Measurements from ENCODE around the gene PGRMC2.
A peak's percentile ranks its signal among the peaks of the same experiment; 100 is the strongest.

Gene PGRMC2

GRCh38 chr4:128287141-128287870 lies at the start of gene PGRMC2:
Gene PGRMC2 (minus strand): TSS chr4:128287813. CDS start chr4:128287790, 23 bp downstream.
- peak; percentile 61 for DNase-seq (ENCODE audit: low read depth)
- Histone ChIP-seq H3K4me1 (ENCODE audit: control insufficient read depth, insufficient read depth, low read length) (peaks cover 21% of the 10 kb centered on the region), H3K9ac (ENCODE audit: low read length) (peak within 1 kb of the TSS; percentile 95), H3K27me3 (replicated peaks; ENCODE audit: control insufficient read depth, insufficient read depth, low read length) (no peaks in the 10 kb centered on the region), H3K4me3 (ENCODE audit: low read length) (peak within 1 kb of the TSS; percentile 89), H3K9me3 (ENCODE audit: control insufficient read depth, low read length) (no peaks in the 10 kb centered on the region), H3K36me3 (ENCODE audit: control insufficient read depth, insufficient read depth, low read length, severe bottlenecking) (no peaks in the 10 kb centered on the region)

- H3K36me3 ChIP-seq (ENCODE audit: control insufficient read depth, insufficient read depth, low read length, severe bottlenecking): no peaks in the 10 kb centered on the region
- no peak for DNase-seq (ENCODE audit: low read depth)
- H3K9ac ChIP-seq (ENCODE audit: low read length): no peak overlapping the region
- no peaks in the 10 kb centered on the region for H3K9me3 ChIP-seq (ENCODE audit: control insufficient read depth, low read length)
- H3K4me1 ChIP-seq (ENCODE audit: control insufficient read depth, insufficient read depth, low read length): peaks cover 28% of the 10 kb centered on the region
- no peaks in the 10 kb centered on the region for H3K27me3 ChIP-seq (replicated peaks; ENCODE audit: control insufficient read depth, insufficient read depth, low read length)
- no peak overlapping the region for H3K4me3 ChIP-seq (ENCODE audit: low read length)
Measured at GRCh38 chr4:128335541-128335940, 47.9 kb upstream of the PGRMC2 start.

- Histone ChIP-seq H3K36me3 (ENCODE audit: control insufficient read depth, insufficient read depth, low read length, severe bottlenecking) (no peaks in the 10 kb centered on the region), H3K9ac (ENCODE audit: low read length) (no peak overlapping the region), H3K4me1 (ENCODE audit: control insufficient read depth, insufficient read depth, low read length) (peaks cover 21% of the 10 kb centered on the region), H3K9me3 (ENCODE audit: control insufficient read depth, low read length) (no peaks in the 10 kb centered on the region), H3K27me3 (replicated peaks; ENCODE audit: control insufficient read depth, insufficient read depth, low read length) (no peaks in the 10 kb centered on the region), H3K4me3 (ENCODE audit: low read length) (no peak overlapping the region)
- no peak for DNase-seq (ENCODE audit: low read depth)
Measured at GRCh38 chr4:128334256-128334655, 46.6 kb upstream of the PGRMC2 start.

- H3K9me3 ChIP-seq (ENCODE audit: control insufficient read depth, low read length): no peaks in the 10 kb centered on the region
- H3K4me3 ChIP-seq (ENCODE audit: low read length): no peak overlapping the region
- H3K36me3 ChIP-seq (ENCODE audit: control insufficient read depth, insufficient read depth, low read length, severe bottlenecking): no peaks in the 10 kb centered on the region
- peaks cover 15% of the 10 kb centered on the region for H3K4me1 ChIP-seq (ENCODE audit: control insufficient read depth, insufficient read depth, low read length)
- no peaks in the 10 kb centered on the region for H3K27me3 ChIP-seq (replicated peaks; ENCODE audit: control insufficient read depth, insufficient read depth, low read length)
- H3K9ac ChIP-seq (ENCODE audit: low read length): no peak overlapping the region
- no peak for DNase-seq (ENCODE audit: low read depth)
Measured at GRCh38 chr4:128333309-128334018, 45.9 kb upstream of the PGRMC2 start.

GRCh38 chr4:128332081-128332480 lies 44.5 kb upstream of the PGRMC2 start:
- Histone ChIP-seq H3K9ac (ENCODE audit: low read length) (no peak overlapping the region), H3K27me3 (replicated peaks; ENCODE audit: control insufficient read depth, insufficient read depth, low read length) (no peaks in the 10 kb centered on the region), H3K4me3 (ENCODE audit: low read length) (no peak overlapping the region), H3K9me3 (ENCODE audit: control insufficient read depth, low read length) (no peaks in the 10 kb centered on the region), H3K36me3 (ENCODE audit: control insufficient read depth, insufficient read depth, low read length, severe bottlenecking) (no peaks in the 10 kb centered on the region), H3K4me1 (ENCODE audit: control insufficient read depth, insufficient read depth, low read length) (peaks cover 7% of the 10 kb centered on the region)
- no peak for DNase-seq (ENCODE audit: low read depth)

- H3K36me3 ChIP-seq (ENCODE audit: control insufficient read depth, insufficient read depth, low read length, severe bottlenecking): no peaks in the 10 kb centered on the region
- H3K27me3 ChIP-seq (replicated peaks; ENCODE audit: control insufficient read depth, insufficient read depth, low read length): no peaks in the 10 kb centered on the region
- H3K4me1 ChIP-seq (ENCODE audit: control insufficient read depth, insufficient read depth, low read length): peaks cover 7% of the 10 kb centered on the region
- no peaks in the 10 kb centered on the region for H3K9me3 ChIP-seq (ENCODE audit: control insufficient read depth, low read length)
- no peak overlapping the region for H3K4me3 ChIP-seq (ENCODE audit: low read length)
- no peak for DNase-seq (ENCODE audit: low read depth)
- no peak overlapping the region for H3K9ac ChIP-seq (ENCODE audit: low read length)
Measured at GRCh38 chr4:128329638-128330037, 42.0 kb upstream of the PGRMC2 start.

- Histone ChIP-seq H3K36me3 (ENCODE audit: control insufficient read depth, insufficient read depth, low read length, severe bottlenecking) (no peaks in the 10 kb centered on the region), H3K9ac (ENCODE audit: low read length) (no peak overlapping the region), H3K27me3 (replicated peaks; ENCODE audit: control insufficient read depth, insufficient read depth, low read length) (no peaks in the 10 kb centered on the region), H3K4me1 (ENCODE audit: control insufficient read depth, insufficient read depth, low read length) (peaks cover 13% of the 10 kb centered on the region), H3K4me3 (ENCODE audit: low read length) (no peak overlapping the region), H3K9me3 (ENCODE audit: control insufficient read depth, low read length) (no peaks in the 10 kb centered on the region)
- DNase-seq (ENCODE audit: low read depth): no peak
Measured at GRCh38 chr4:128328106-128328505, 40.5 kb upstream of the PGRMC2 start.

- DNase-seq (ENCODE audit: low read depth): no peak
- peak overlapping the region; percentile 18 for H3K9ac ChIP-seq (ENCODE audit: low read length)
- H3K4me1 ChIP-seq (ENCODE audit: control insufficient read depth, insufficient read depth, low read length): peaks cover 18% of the 10 kb centered on the region
- H3K9me3 ChIP-seq (ENCODE audit: control insufficient read depth, low read length): no peaks in the 10 kb centered on the region
- H3K36me3 ChIP-seq (ENCODE audit: control insufficient read depth, insufficient read depth, low read length, severe bottlenecking): no peaks in the 10 kb centered on the region
- no peak overlapping the region for H3K4me3 ChIP-seq (ENCODE audit: low read length)
- no peaks in the 10 kb centered on the region for H3K27me3 ChIP-seq (replicated peaks; ENCODE audit: control insufficient read depth, insufficient read depth, low read length)
Measured at GRCh38 chr4:128323401-128323800, 35.8 kb upstream of the PGRMC2 start.

- H3K36me3 ChIP-seq (ENCODE audit: control insufficient read depth, insufficient read depth, low read length, severe bottlenecking): no peaks in the 10 kb centered on the region
- H3K27me3 ChIP-seq (replicated peaks; ENCODE audit: control insufficient read depth, insufficient read depth, low read length): no peaks in the 10 kb centered on the region
- no peaks in the 10 kb centered on the region for H3K9me3 ChIP-seq (ENCODE audit: control insufficient read depth, low read length)
- no peak overlapping the region for H3K4me3 ChIP-seq (ENCODE audit: low read length)
- DNase-seq (ENCODE audit: low read depth): peak; percentile 42
- peak overlapping the region; percentile 18 for H3K9ac ChIP-seq (ENCODE audit: low read length)
- peaks cover 18% of the 10 kb centered on the region for H3K4me1 ChIP-seq (ENCODE audit: control insufficient read depth, insufficient read depth, low read length)
Measured at GRCh38 chr4:128322986-128323385, 35.4 kb upstream of the PGRMC2 start.

- Histone ChIP-seq H3K4me1 (ENCODE audit: control insufficient read depth, insufficient read depth, low read length) (peaks cover 18% of the 10 kb centered on the region), H3K9ac (ENCODE audit: low read length) (peak overlapping the region; percentile 2), H3K36me3 (ENCODE audit: control insufficient read depth, insufficient read depth, low read length, severe bottlenecking) (no peaks in the 10 kb centered on the region), H3K9me3 (ENCODE audit: control insufficient read depth, low read length) (no peaks in the 10 kb centered on the region), H3K4me3 (ENCODE audit: low read length) (no peak overlapping the region), H3K27me3 (replicated peaks; ENCODE audit: control insufficient read depth, insufficient read depth, low read length) (no peaks in the 10 kb centered on the region)
- no peak for DNase-seq (ENCODE audit: low read depth)
Measured at GRCh38 chr4:128322311-128322710, 34.7 kb upstream of the PGRMC2 start.

- no peak for DNase-seq (ENCODE audit: low read depth)
- no peaks in the 10 kb centered on the region for H3K36me3 ChIP-seq (ENCODE audit: control insufficient read depth, insufficient read depth, low read length, severe bottlenecking)
- H3K4me3 ChIP-seq (ENCODE audit: low read length): no peak overlapping the region
- H3K9me3 ChIP-seq (ENCODE audit: control insufficient read depth, low read length): no peaks in the 10 kb centered on the region
- no peaks in the 10 kb centered on the region for H3K27me3 ChIP-seq (replicated peaks; ENCODE audit: control insufficient read depth, insufficient read depth, low read length)
- peak overlapping the region; percentile 27 for H3K9ac ChIP-seq (ENCODE audit: low read length)
- peaks cover 21% of the 10 kb centered on the region for H3K4me1 ChIP-seq (ENCODE audit: control insufficient read depth, insufficient read depth, low read length)
Measured at GRCh38 chr4:128320656-128321055, 33.0 kb upstream of the PGRMC2 start.
